Neural crest cell (in vitro differentiated cells): Measurements from ENCODE around the gene SPON2. TPM values are rescaled to one million over a fixed set of nuclear protein-coding genes. Genes with fewer than 3 reads are reported as not detected.

Source experiments
- DNase-seq: peaks from one replicate; pipeline ENCODE4 v3.0.0; 2021; ENCODE audit warnings: low read depth, mixed read lengths, low spot score
- H3K27ac Mint-ChIP-seq: one replicate; pipeline ENCODE4 v1.8.0; 2021; ENCODE audit warnings: mild to moderate bottlenecking, mixed read lengths; ENCODE audit not compliant: unreplicated experiment
- H3K27me3 Mint-ChIP-seq: 2 replicates; pipeline ENCODE4 v1.8.0; 2021; ENCODE audit warnings: low read depth, mild to moderate bottlenecking, mixed read lengths
- H3K36me3 Mint-ChIP-seq: 2 replicates; pipeline ENCODE4 v1.8.0; 2021; ENCODE audit warnings: low read depth, mild to moderate bottlenecking, mixed read lengths
- H3K4me1 Mint-ChIP-seq: 2 replicates; pipeline ENCODE4 v1.8.0; 2021; ENCODE audit warnings: mixed read lengths
- H3K4me3 Mint-ChIP-seq: one replicate; pipeline ENCODE4 v1.8.0; 2021; ENCODE audit warnings: mild to moderate bottlenecking, mixed read lengths
- H3K9me3 Mint-ChIP-seq: 2 replicates; pipeline ENCODE4 v1.8.0; 2021; ENCODE audit warnings: mixed read lengths
- long read RNA-seq: library from polyadenylated mRNA; unstranded; transcript quantifications from one replicate; pipeline ENCODE4 v2.0.0, GENCODE V29; 2020
- total RNA-seq: library from RNA; stranded (reverse); gene quantifications from 2 replicates; pipeline ENCODE4 v1.2.1, GENCODE V29; 2021
- TF ChIP-seq, protein P1 (sequence below): fragments of 200-600 bp; sonication (generic); conservative IDR thresholded peaks from 2 replicates; pipeline ENCODE4 v1.5.0; 2021; ENCODE audit warnings: antibody characterized with exemption, mild to moderate bottlenecking

Gene SPON2
- total RNA-seq: 2.3 and 4.1 TPM in 2 replicates
- long read RNA-seq: 0 reads

- TF ChIP-seq, protein P1, sequence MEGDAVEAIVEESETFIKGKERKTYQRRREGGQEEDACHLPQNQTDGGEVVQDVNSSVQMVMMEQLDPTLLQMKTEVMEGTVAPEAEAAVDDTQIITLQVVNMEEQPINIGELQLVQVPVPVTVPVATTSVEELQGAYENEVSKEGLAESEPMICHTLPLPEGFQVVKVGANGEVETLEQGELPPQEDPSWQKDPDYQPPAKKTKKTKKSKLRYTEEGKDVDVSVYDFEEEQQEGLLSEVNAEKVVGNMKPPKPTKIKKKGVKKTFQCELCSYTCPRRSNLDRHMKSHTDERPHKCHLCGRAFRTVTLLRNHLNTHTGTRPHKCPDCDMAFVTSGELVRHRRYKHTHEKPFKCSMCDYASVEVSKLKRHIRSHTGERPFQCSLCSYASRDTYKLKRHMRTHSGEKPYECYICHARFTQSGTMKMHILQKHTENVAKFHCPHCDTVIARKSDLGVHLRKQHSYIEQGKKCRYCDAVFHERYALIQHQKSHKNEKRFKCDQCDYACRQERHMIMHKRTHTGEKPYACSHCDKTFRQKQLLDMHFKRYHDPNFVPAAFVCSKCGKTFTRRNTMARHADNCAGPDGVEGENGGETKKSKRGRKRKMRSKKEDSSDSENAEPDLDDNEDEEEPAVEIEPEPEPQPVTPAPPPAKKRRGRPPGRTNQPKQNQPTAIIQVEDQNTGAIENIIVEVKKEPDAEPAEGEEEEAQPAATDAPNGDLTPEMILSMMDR: no peak
- H3K36me3 Mint-ChIP-seq: no peaks in the 10 kb centered on the region
- no peak within 1 kb of the TSS for H3K27ac Mint-ChIP-seq
- peak within 1 kb of the TSS; percentile 44 for H3K4me3 Mint-ChIP-seq
- H3K9me3 Mint-ChIP-seq: no peaks in the 10 kb centered on the region
- DNase-seq: no peak
- peaks cover 9% of the 10 kb centered on the region for H3K4me1 Mint-ChIP-seq
- H3K27me3 Mint-ChIP-seq: peaks cover 77% of the 10 kb centered on the region
These were observed at the start of gene SPON2 for GRCh38 chr4:1172228-1172851. Gene SPON2, minus strand, starts transcription at chr4:1172583.

DNA sequence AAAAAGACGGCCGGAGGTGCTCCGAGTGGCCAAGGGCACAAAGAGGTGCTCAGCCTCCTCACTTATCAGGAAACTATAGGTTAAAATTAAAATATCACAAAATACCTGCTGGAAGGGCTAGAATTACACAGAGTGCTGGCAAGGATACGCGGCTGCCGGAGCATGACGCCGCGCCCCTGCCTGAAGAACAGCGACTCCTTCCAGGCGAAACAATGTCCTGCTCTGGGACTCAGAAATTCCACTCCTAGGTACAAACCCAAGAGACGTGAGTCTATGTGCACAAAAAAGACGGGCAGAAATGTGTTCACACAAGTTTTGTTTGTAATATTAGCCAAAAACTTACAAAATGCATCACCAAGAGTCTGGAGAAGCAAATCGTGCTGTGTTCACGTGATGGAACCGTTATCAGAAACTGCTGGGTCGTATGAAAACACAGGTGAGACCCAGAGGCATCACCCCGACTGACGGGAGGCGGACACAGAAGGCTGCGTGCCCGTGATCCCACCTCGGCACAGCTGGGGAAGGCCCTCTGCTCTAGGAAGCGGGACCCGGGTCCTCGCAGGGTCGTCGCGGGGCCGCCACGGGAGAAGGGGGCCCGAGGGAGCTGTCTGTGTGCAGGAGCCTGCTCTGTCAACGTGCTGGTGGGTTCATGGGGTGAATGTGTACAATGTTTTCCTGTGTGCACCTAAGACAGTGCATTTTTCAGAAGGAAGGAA is 48.9 kb upstream of the SPON2 start:
- Mint-ChIP-seq H3K4me1 (no peaks in the 10 kb centered on the region), H3K27me3 (no peaks in the 10 kb centered on the region), H3K27ac (no peak overlapping the region), H3K36me3 (peaks cover 28% of the 10 kb centered on the region), H3K9me3 (no peaks in the 10 kb centered on the region), H3K4me3 (no peak overlapping the region)
- TF ChIP-seq, protein P1: no peak
- DNase-seq: no peak

- TF ChIP-seq, protein P1: no peak
- Mint-ChIP-seq H3K27me3 (no peaks in the 10 kb centered on the region), H3K4me3 (no peak overlapping the region), H3K36me3 (peaks cover 28% of the 10 kb centered on the region), H3K4me1 (no peaks in the 10 kb centered on the region), H3K9me3 (no peaks in the 10 kb centered on the region), H3K27ac (no peak overlapping the region)
- no peak for DNase-seq
These were observed 48.2 kb upstream of the SPON2 start for GRCh38 chr4:1220566-1220965.

- Mint-ChIP-seq H3K27me3 (no peaks in the 10 kb centered on the region), H3K9me3 (no peaks in the 10 kb centered on the region), H3K4me3 (peak overlapping the region; percentile 29), H3K4me1 (no peaks in the 10 kb centered on the region), H3K36me3 (peaks cover 23% of the 10 kb centered on the region), H3K27ac (peak overlapping the region; percentile 67)
- TF ChIP-seq, protein P1: no peak
- no peak for DNase-seq
These were observed 47.2 kb upstream of the SPON2 start for GRCh38 chr4:1219566-1219950.

DNA sequence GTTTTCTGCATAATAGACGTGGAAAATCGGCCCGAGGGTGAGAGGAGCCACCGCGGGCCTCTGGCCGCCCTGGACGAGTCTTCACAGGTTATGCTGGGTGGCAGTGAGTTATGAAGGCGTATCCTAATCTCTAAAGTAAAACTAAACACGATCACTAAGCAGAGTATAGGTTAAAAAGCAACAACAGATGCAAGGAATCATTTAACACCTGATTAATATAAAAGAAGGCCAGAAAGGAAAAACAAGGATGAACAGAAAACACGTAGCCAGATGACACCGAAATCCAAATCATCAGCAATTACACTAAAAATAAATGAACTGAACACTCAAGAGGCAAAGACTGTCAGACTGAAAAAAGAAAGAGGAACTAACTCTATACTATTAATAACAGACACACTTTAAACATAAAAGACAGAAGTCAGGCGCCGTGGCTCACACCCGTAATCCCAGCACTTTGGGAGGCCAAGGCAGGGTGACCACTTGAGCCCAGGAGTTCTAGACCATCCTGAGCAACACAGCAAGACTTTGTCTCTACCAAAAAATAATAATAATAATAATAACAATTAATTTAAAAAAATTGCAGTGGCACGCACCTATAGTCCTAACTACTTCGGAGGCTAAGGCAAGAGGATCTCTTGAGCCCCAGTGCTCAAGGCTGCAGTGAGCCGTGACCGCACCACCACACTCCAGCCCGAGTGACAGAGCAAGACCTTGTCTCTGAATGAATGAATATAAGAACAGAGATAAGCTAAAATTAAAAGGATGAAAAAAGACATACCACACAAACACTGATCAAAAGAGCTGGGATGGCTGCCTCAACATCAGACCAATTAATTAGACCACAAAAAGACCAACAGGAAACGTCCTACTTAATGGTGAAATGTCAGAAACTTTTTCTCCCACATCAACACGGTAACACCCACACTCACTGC is 46.5 kb upstream of the SPON2 start:
- Mint-ChIP-seq H3K27ac (no peak overlapping the region), H3K9me3 (no peaks in the 10 kb centered on the region), H3K4me3 (peak overlapping the region; percentile 29), H3K27me3 (no peaks in the 10 kb centered on the region), H3K36me3 (peaks cover 17% of the 10 kb centered on the region), H3K4me1 (no peaks in the 10 kb centered on the region)
- TF ChIP-seq, protein P1: no peak
- no peak for DNase-seq
